HepG2 (cell line): ENCODE measurements around the gene UBXN6. TPM values are rescaled to one million over a fixed set of nuclear protein-coding genes. Genes with fewer than 3 reads are reported as not detected.

Experiments
- ATAC-seq: fragments of 200-7000 bp; cut with Tn5 transposase; 3 replicates; pipeline ENCODE4 v1.9.1; 2020; ENCODE audit warnings: mild to moderate bottlenecking, moderate library complexity
- BruUV-seq: library from RNA; stranded (reverse); fragments of 400-500 nt; replicated peaks from 2 replicates; lab custom pipeline; 2021; lab: Mats Ljungman, UMichigan
- CTCF ChIA-PET: fragments of 300-600 bp; formaldehyde crosslinking; extraction: SDS; loops from one replicate; lab custom pipeline; 2021; ENCODE audit warnings: low total read pairs, inconsistent platforms, low intra/inter-chr PET ratio; lab: Yijun Ruan, JAX
- POLR2A ChIA-PET: fragments of 350-600 bp; sonication (Branson Sonifier 250); formaldehyde crosslinking; loops from one replicate; lab custom pipeline; 2020; ENCODE audit warnings: antibody characterized with exemption, inconsistent platforms; lab: Yijun Ruan, JAX
- DNase-seq: peaks from one replicate; pipeline ENCODE4 v3.0.0-alpha.2; 2015; ENCODE audit warnings: low spot score
- FAIRE-seq: peaks from 3 replicates; lab custom pipeline; 2011; peaks lifted over from hg19 to GRCh38; lab: Jason Lieb, UNC
- H2AFZ ChIP-seq: one replicate; pipeline ENCODE4 v1.6.1; 2011; ENCODE audit warnings: low read length, inconsistent platforms
- H3K27ac ChIP-seq: fragments of 300-600 bp; 3 replicates; pipeline ENCODE4 v1.8.0; 2011; ENCODE audit warnings: mixed run types, mild to moderate bottlenecking, mixed read lengths, low read length, inconsistent platforms; ENCODE audit not compliant: insufficient read depth; ENCODE audit errors: extremely low read length
- H3K27me3 ChIP-seq, 2 experiments: fragments of 200-600 bp in 1 of 2; 2 replicates in 1 of 2; 3 replicates in 1 of 2; pipeline versions ENCODE4 v1.6.0 to v1.8.0; 2011; ENCODE audit warnings: low read length in 2 of 2, mild to moderate bottlenecking in 2 of 2, moderate library complexity in 2 of 2, inconsistent platforms in 1 of 2; ENCODE audit not compliant: insufficient read depth in 2 of 2, control insufficient read depth in 1 of 2
- H3K36me3 ChIP-seq, 2 experiments: fragments of 200-600 bp in 1 of 2; replicated peaks in 1 of 2; 2 replicates in 1 of 2; 3 replicates in 1 of 2; pipeline versions ENCODE4 v1.5.1 to v1.8.0; 2011; ENCODE audit warnings: low read length in 2 of 2, inconsistent platforms in 1 of 2; ENCODE audit not compliant: insufficient read depth in 2 of 2, control insufficient read depth in 1 of 2
- H3K4me1 ChIP-seq: 2 replicates; pipeline ENCODE4 v1.5.1; 2012; ENCODE audit warnings: low read length, inconsistent platforms; ENCODE audit not compliant: insufficient read depth
- H3K4me2 ChIP-seq: 2 replicates; pipeline ENCODE4 v1.6.0; 2011; ENCODE audit warnings: low read depth, low read length, inconsistent platforms
- H3K4me3 ChIP-seq, 3 experiments: fragments of 200-600 bp in 1 of 3; sonication (generic), shearing (Covaris generic) in 1 of 3; replicated peaks in 1 of 3; 2 replicates each; pipeline ENCODE4 v1.5.1; 2011 to 2016; ENCODE audit warnings: low read length in 3 of 3, inconsistent platforms in 2 of 3, low read depth in 2 of 3, mild to moderate bottlenecking in 2 of 3, control low read depth in 1 of 3, mixed read lengths in 1 of 3; ENCODE audit not compliant: insufficient read depth in 1 of 3
- H3K79me2 ChIP-seq: one replicate; pipeline ENCODE4 v1.6.1; 2011; ENCODE audit warnings: low read length, inconsistent platforms; ENCODE audit not compliant: insufficient read depth
- H3K9ac ChIP-seq: 2 replicates; pipeline ENCODE4 v1.6.0; 2011; ENCODE audit warnings: mild to moderate bottlenecking, low read depth, low read length, inconsistent platforms; ENCODE audit not compliant: insufficient read depth
- H3K9me3 ChIP-seq: 2 replicates; pipeline ENCODE4 v1.5.1; 2012; ENCODE audit warnings: mild to moderate bottlenecking, low read length
- H4K20me1 ChIP-seq: 2 replicates; pipeline ENCODE4 v1.6.0; 2011; ENCODE audit warnings: inconsistent platforms, mild to moderate bottlenecking, low read length, moderate library complexity; ENCODE audit not compliant: insufficient read depth
- AKAP8 ChIP-seq: sonication (generic); formaldehyde crosslinking; IDR thresholded peaks from 2 replicates; pipeline ENCODE4 v1.5.1; 2020; ENCODE audit warnings: mild to moderate bottlenecking, missing genetic modification reagents
- BCLAF1 ChIP-seq: fragments of 450-650 bp; IDR thresholded peaks from 2 replicates; pipeline ENCODE4 v1.6.1; 2017; ENCODE audit warnings: mild to moderate bottlenecking
- EZH2 ChIP-seq: conservative IDR thresholded peaks from 2 replicates; pipeline ENCODE4 v1.6.1; 2012; ENCODE audit warnings: mild to moderate bottlenecking, low read depth, low read length, moderate library complexity
- FOSL2 ChIP-seq: sonication (generic); formaldehyde crosslinking; IDR thresholded peaks from 2 replicates; pipeline ENCODE4 v1.4.0; 2020; ENCODE audit warnings: missing genetic modification reagents
- KDM5B ChIP-seq: sonication (generic); formaldehyde crosslinking; IDR thresholded peaks from 2 replicates; pipeline ENCODE4 v1.4.0; 2020; ENCODE audit warnings: missing genetic modification reagents, mild to moderate bottlenecking, borderline replicate concordance
- NCOA2 ChIP-seq: sonication (generic); formaldehyde crosslinking; IDR thresholded peaks from 2 replicates; pipeline ENCODE4 v1.8.0; 2022; ENCODE audit warnings: inconsistent platforms
- PHF5A ChIP-seq: IDR thresholded peaks from one replicate; pipeline ENCODE4 v1.6.1; 2018; ENCODE audit warnings: low read depth, missing genetic modification reagents; ENCODE audit not compliant: unreplicated experiment
- ZNF124 ChIP-seq: sonication (generic); formaldehyde crosslinking; IDR thresholded peaks from 2 replicates; pipeline ENCODE4 v1.4.0; 2020; ENCODE audit warnings: missing genetic modification reagents
- ZNF513 ChIP-seq: sonication (generic); formaldehyde crosslinking; conservative IDR thresholded peaks from 2 replicates; pipeline ENCODE4 v1.5.0; 2020; ENCODE audit warnings: missing genetic modification reagents
- ZNF598 ChIP-seq: sonication (generic); formaldehyde crosslinking; IDR thresholded peaks from 2 replicates; pipeline ENCODE4 v1.5.1; 2020; ENCODE audit warnings: mild to moderate bottlenecking, missing genetic modification reagents, borderline replicate concordance
- ZSCAN5A ChIP-seq: sonication (generic); formaldehyde crosslinking; IDR thresholded peaks from 2 replicates; pipeline ENCODE4 v1.8.0; 2022; ENCODE audit warnings: mild to moderate bottlenecking, missing genetic modification reagents, borderline replicate concordance
- ZZZ3 ChIP-seq: sonication (generic); formaldehyde crosslinking; IDR thresholded peaks from 2 replicates; pipeline ENCODE4 v1.4.0; 2020; ENCODE audit warnings: missing genetic modification reagents, mild to moderate bottlenecking, borderline replicate concordance
- WGBS: methylation state at CpG from one replicate; pipeline ENCODE4 v1.1.6; 2017; ENCODE audit warnings: low lambda C conversion rate; 5-methylcytosine and 5-hydroxymethylcytosine counted together
- in situ Hi-C: cut with HindIII; loops from 2 replicates; pipeline ENCODE4 v1.10.0; 2017; ENCODE audit warnings: low pct_unique_long_range_greater_than_20kb; ENCODE audit not compliant: extremely low pct_ligation_motif_present
- intact Hi-C: fragments of 100-400 bp; cut with micrococcal nuclease; formaldehyde crosslinking; loops from one replicate; pipeline ENCODE4 v1.10.0; 2022; ENCODE audit not compliant: unreplicated experiment
- polyA plus RNA-seq, 8 experiments: library from polyadenylated mRNA; depleted of rRNA in 3 of 8; stranded (reverse) in 7 of 8; unstranded in 1 of 8; fragments of >200 nt; fragmentation: Illumina TruSeq in 4 of 8; extraction: Trizol in 4 of 8; gene quantifications; 2 replicates each; pipeline versions ENCODE4 v1.2.1 to v1.2.3, GENCODE V29; 2011 to 2016; ENCODE audit warnings: low read depth in 4 of 8, missing spikeins in 1 of 8, mixed read lengths in 1 of 8; ENCODE audit not compliant: insufficient read depth in 1 of 8
- total RNA-seq, 5 experiments: library from RNA; depleted of rRNA; stranded (reverse); fragments of >200 nt; fragmentation: Illumina TruSeq; extraction: Trizol; gene quantifications; 2 replicates each; pipeline ENCODE4 v1.2.3, GENCODE V29; 2016; ENCODE audit warnings: low read depth in 1 of 5
- TF ChIP-seq, protein P1 (sequence below): sonication (generic); formaldehyde crosslinking; IDR thresholded peaks from 2 replicates; pipeline ENCODE4 v1.4.0; 2020; ENCODE audit warnings: mild to moderate bottlenecking, missing genetic modification reagents, borderline replicate concordance

UBXN6 gene
- total and polyA plus RNA-seq, 2 of the 13 experiments (the other 11 are each of a cell fraction or from before 2014, with no cell fraction given): 34.9 to 35.5 TPM

GRCh38 chr19:4483385-4483784, 25.8 kb upstream of the UBXN6 start:
- 98% methylated on average over 19 of the region's 19 CpGs for WGBS
- ChIA-PET POLR2A (no interaction called here), CTCF (no interaction called here)
- Histone ChIP-seq H4K20me1 (no peaks in the 10 kb centered on the region), H3K4me3 (no peak overlapping the region), H2AFZ (no peak overlapping the region), H3K79me2 (no peaks in the 10 kb centered on the region), H3K27me3 (no peaks in the 10 kb centered on the region), H3K4me2 (no peak overlapping the region), H3K9me3 (no peaks in the 10 kb centered on the region), H3K36me3 (peaks cover 4 to 21% of the 10 kb centered on the region in 2 experiments; a peak in 4 of 5 replicates), H3K9ac (no peak overlapping the region), H3K27ac (no peak overlapping the region), H3K4me1 (no peaks in the 10 kb centered on the region)
- no peak for DNase-seq
- BruUV-seq: no TSS peak
- in situ Hi-C loops: no loop called here
- FAIRE-seq: no peak
- intact Hi-C loops: no loop called here
- ATAC-seq: no peak
- no peak for TF ChIP-seq KDM5B (CRISPR knock-in tag)
- TF ChIP-seq PHF5A: no peak
- TF ChIP-seq ZSCAN5A (CRISPR knock-in tag): no peak
- TF ChIP-seq FOSL2: no peak
- TF ChIP-seq, protein P1, sequence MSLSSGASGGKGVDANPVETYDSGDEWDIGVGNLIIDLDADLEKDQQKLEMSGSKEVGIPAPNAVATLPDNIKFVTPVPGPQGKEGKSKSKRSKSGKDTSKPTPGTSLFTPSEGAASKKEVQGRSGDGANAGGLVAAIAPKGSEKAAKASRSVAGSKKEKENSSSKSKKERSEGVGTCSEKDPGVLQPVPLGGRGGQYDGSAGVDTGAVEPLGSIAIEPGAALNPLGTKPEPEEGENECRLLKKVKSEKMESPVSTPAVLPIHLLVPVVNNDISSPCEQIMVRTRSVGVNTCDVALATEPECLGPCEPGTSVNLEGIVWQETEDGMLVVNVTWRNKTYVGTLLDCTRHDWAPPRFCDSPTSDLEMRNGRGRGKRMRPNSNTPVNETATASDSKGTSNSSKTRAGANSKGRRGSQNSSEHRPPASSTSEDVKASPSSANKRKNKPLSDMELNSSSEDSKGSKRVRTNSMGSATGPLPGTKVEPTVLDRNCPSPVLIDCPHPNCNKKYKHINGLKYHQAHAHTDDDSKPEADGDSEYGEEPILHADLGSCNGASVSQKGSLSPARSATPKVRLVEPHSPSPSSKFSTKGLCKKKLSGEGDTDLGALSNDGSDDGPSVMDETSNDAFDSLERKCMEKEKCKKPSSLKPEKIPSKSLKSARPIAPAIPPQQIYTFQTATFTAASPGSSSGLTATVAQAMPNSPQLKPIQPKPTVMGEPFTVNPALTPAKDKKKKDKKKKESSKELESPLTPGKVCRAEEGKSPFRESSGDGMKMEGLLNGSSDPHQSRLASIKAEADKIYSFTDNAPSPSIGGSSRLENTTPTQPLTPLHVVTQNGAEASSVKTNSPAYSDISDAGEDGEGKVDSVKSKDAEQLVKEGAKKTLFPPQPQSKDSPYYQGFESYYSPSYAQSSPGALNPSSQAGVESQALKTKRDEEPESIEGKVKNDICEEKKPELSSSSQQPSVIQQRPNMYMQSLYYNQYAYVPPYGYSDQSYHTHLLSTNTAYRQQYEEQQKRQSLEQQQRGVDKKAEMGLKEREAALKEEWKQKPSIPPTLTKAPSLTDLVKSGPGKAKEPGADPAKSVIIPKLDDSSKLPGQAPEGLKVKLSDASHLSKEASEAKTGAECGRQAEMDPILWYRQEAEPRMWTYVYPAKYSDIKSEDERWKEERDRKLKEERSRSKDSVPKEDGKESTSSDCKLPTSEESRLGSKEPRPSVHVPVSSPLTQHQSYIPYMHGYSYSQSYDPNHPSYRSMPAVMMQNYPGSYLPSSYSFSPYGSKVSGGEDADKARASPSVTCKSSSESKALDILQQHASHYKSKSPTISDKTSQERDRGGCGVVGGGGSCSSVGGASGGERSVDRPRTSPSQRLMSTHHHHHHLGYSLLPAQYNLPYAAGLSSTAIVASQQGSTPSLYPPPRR (CRISPR knock-in tag): no peak
- no peak for TF ChIP-seq ZNF124 (CRISPR knock-in tag)
- TF ChIP-seq ZZZ3 (CRISPR knock-in tag): no peak
- no peak for TF ChIP-seq AKAP8 (CRISPR knock-in tag)
- no peak for TF ChIP-seq ZNF513 (CRISPR knock-in tag)
- TF ChIP-seq EZH2: no peak
- TF ChIP-seq BCLAF1: no peak
- no peak for TF ChIP-seq ZNF598 (CRISPR knock-in tag)
- no peak for TF ChIP-seq NCOA2
